Body of pancreas (tissue), 4 donors: Measurements from ENCODE around the gene TPGS2.

ENCODE experiments used
- CTCF ChIP-seq, 7 experiments: fragments of 450-650 bp in 4 of 7; fragments of 200-600 bp in 3 of 7; sonication (generic) in 3 of 7; IDR thresholded peaks; one replicate each; pipeline ENCODE4 v1.5.1; 2016 to 2019; ENCODE audit warnings: antibody characterized with exemption in 7 of 7
- POLR2A ChIP-seq, 3 donors: fragments of 450-650 bp; IDR thresholded peaks; one replicate each; pipeline ENCODE4 v1.6.1; 2016; ENCODE audit warnings: antibody characterized with exemption in 3 of 3, mild to moderate bottlenecking in 2 of 3

GRCh38 chr18:36831139-36831538, 2.3 kb upstream of the TPGS2 start:
- TF ChIP-seq CTCF (IDR thresholded peaks at IDR 0.05) (no peak), POLR2A (IDR thresholded peaks at IDR 0.05) (no peak)
